GM18867 (cell line): Measurements from ENCODE around the gene GOLGA6B.
A peak's percentile ranks its signal among the peaks of the same experiment; 100 is the strongest.
"Not testable (repeated sequence)": the region's sequence is repeated elsewhere in the genome, so short reads cannot be mapped to it uniquely, and the experiment has no call there.

Experiments
- ATAC-seq: cut with Tn5 transposase; IDR thresholded peaks from one replicate; pipeline ENCODE4 v1.9.1; 2021; ENCODE audit warnings: mild to moderate bottlenecking, moderate library complexity; ENCODE audit not compliant: unreplicated experiment

The GOLGA6B gene

GRCh38 chr15:72654397-72654796 is at the start of gene GOLGA6B:
Gene GOLGA6B, plus strand, starts transcription at chr15:72654697. Its CDS starts 41 bp downstream, at chr15:72654738.
- not testable (repeated sequence) for ATAC-seq

GRCh38 chr15:72604794-72605193 is 49.7 kb upstream of the GOLGA6B start:
- no peak for ATAC-seq

- ATAC-seq, result not testable (repeated sequence)
Measured at GRCh38 chr15:72608084-72608483, 46.4 kb upstream of the GOLGA6B start.

GRCh38 chr15:72609862-72610261 is 44.6 kb upstream of the GOLGA6B start:
- no peak for ATAC-seq

- not testable (repeated sequence) for ATAC-seq
Measured at GRCh38 chr15:72612324-72612723, 42.2 kb upstream of the GOLGA6B start.

- ATAC-seq, result no peak
Measured at GRCh38 chr15:72614810-72615532, 39.5 kb upstream of the GOLGA6B start.

GRCh38 chr15:72615533-72616233 is 38.8 kb upstream of the GOLGA6B start:
- not testable (repeated sequence) for ATAC-seq

GRCh38 chr15:72616491-72617210 is 37.8 kb upstream of the GOLGA6B start:
- no peak for ATAC-seq

GRCh38 chr15:72623854-72624253 is 30.6 kb upstream of the GOLGA6B start:
- not testable (repeated sequence) for ATAC-seq

GRCh38 chr15:72626153-72626552 is 28.3 kb upstream of the GOLGA6B start:
- not testable (repeated sequence) for ATAC-seq

- ATAC-seq, result not testable (repeated sequence)
Measured at GRCh38 chr15:72628249-72629067, 26.0 kb upstream of the GOLGA6B start.

GRCh38 chr15:72629068-72629570 is 25.4 kb upstream of the GOLGA6B start:
- ATAC-seq, result not testable (repeated sequence)

- peak; percentile 70 for ATAC-seq
Measured at GRCh38 chr15:72636519-72637282, 17.8 kb upstream of the GOLGA6B start.

- not testable (repeated sequence) for ATAC-seq
Measured at GRCh38 chr15:72639759-72640483, 14.6 kb upstream of the GOLGA6B start.

- not testable (repeated sequence) for ATAC-seq
Measured at GRCh38 chr15:72642271-72642670, 12.2 kb upstream of the GOLGA6B start.

- not testable (repeated sequence) for ATAC-seq
Measured at GRCh38 chr15:72648631-72649253, 5.8 kb upstream of the GOLGA6B start.

- not testable (repeated sequence) for ATAC-seq
Measured at GRCh38 chr15:72656014-72656413, 1.5 kb downstream of the GOLGA6B start.

- not testable (repeated sequence) for ATAC-seq
Measured at GRCh38 chr15:72661081-72661480, 6.6 kb downstream of the GOLGA6B start.
